Prostate gland (tissue), 2 donors: ENCODE results near the gene ADD3. TPM values are rescaled to one million over a fixed set of nuclear protein-coding genes. Genes with fewer than 3 reads are reported as not detected.

ENCODE experiments used
- DNase-seq: peaks from one replicate; pipeline ENCODE4 v3.0.0-alpha.2; 2019; ENCODE audit warnings: low spot score
- H3K27ac ChIP-seq, 2 donors: fragments of 200-600 bp; sonication (generic); 2 replicates each; pipeline ENCODE4 v1.5.1; 2017 to 2019
- H3K27me3 ChIP-seq: fragments of 200-600 bp; sonication (generic); replicated peaks from 2 replicates; pipeline ENCODE4 v1.5.1; 2019; ENCODE audit not compliant: insufficient read depth
- H3K36me3 ChIP-seq, 2 donors: fragments of 200-600 bp; sonication (generic); 1 replicate in 1 of 2; 2 replicates in 1 of 2; pipeline versions ENCODE4 v1.5.1 to v1.8.1; 2017 to 2019
- H3K4me1 ChIP-seq: fragments of 200-600 bp; sonication (generic); replicated peaks from 2 replicates; pipeline ENCODE4 v1.5.1; 2019
- H3K4me3 ChIP-seq, 2 donors: fragments of 200-600 bp; sonication (generic); 2 replicates each; pipeline ENCODE4 v1.5.1; 2017 to 2019
- H3K9me3 ChIP-seq: fragments of 200-600 bp; sonication (generic); 2 replicates; pipeline ENCODE4 v1.5.1; 2017
- CTCF ChIP-seq, 4 experiments: fragments of 200-600 bp in 2 of 4; fragments of 450-650 bp in 2 of 4; sonication (generic) in 2 of 4; IDR thresholded peaks; 1 replicate in 3 of 4; 2 replicates in 1 of 4; pipeline ENCODE4 v1.5.1; 2016 to 2019; ENCODE audit warnings: antibody characterized with exemption in 4 of 4, mild to moderate bottlenecking in 2 of 4, moderate library complexity in 2 of 4
- POLR2A ChIP-seq: fragments of 450-650 bp; IDR thresholded peaks from one replicate; pipeline ENCODE4 v1.6.1; 2016; ENCODE audit warnings: antibody characterized with exemption, mild to moderate bottlenecking
- POLR2AphosphoS5 ChIP-seq: sonication (generic); formaldehyde crosslinking; IDR thresholded peaks from one replicate; pipeline ENCODE4 v1.6.1; 2017; ENCODE audit warnings: antibody characterized with exemption
- WGBS: methylation state at CpG from one replicate; pipeline ENCODE4 v1.1.5; 2018; 5-methylcytosine and 5-hydroxymethylcytosine counted together
- intact Hi-C: fragments of 100-400 bp; cut with DNase I; formaldehyde crosslinking; loops from one replicate; pipeline ENCODE4 v1.14.2; 2022
- total RNA-seq, 2 donors: library from RNA; depleted of rRNA; stranded (reverse); fragments of >200 nt; gene quantifications; one replicate each; pipeline ENCODE4 v1.1.0, GENCODE V29; 2016

ADD3 gene
- total RNA-seq, 2 donors from 2014 or later, result 76.4 to 127 TPM

GRCh38 chr10:110093722-110094121 is 85.9 kb downstream of the ADD3 start:
- Histone ChIP-seq H3K27ac (no peak overlapping the region), H3K4me3 (no peak overlapping the region), H3K9me3 (no peaks in the 10 kb centered on the region), H3K4me1 (no peaks in the 10 kb centered on the region), H3K36me3 (no peaks in the 10 kb centered on the region), H3K27me3 (no peaks in the 10 kb centered on the region)
- no peak for DNase-seq
- WGBS, result 92% methylated on average over 2 of the region's 2 CpGs
- intact Hi-C loops, result no loop called here
- TF ChIP-seq POLR2AphosphoS5 (no peak), CTCF (IDR thresholded peaks at IDR 0.05) (no peak)

- 93% methylated on average over 2 of the region's 2 CpGs for WGBS
- no peaks in the 10 kb centered on the region for H3K36me3 ChIP-seq
- intact Hi-C loops, result no loop called here
These were observed 87.0 kb downstream of the ADD3 start for GRCh38 chr10:110094786-110095185.

GRCh38 chr10:110101464-110102144 is 93.8 kb downstream of the ADD3 start:
- 76% methylated on average over 2 of the region's 2 CpGs for WGBS
- H3K27ac ChIP-seq, result no peak overlapping the region
- intact Hi-C loops, result no loop called here

More at GRCh38 chr10:110094786-110095185, 87.0 kb downstream of the ADD3 start:
- Histone ChIP-seq H3K9me3 (no peaks in the 10 kb centered on the region), H3K4me3 (no peak overlapping the region), H3K4me1 (no peaks in the 10 kb centered on the region), H3K27ac (no peak overlapping the region), H3K27me3 (no peaks in the 10 kb centered on the region)
- no peak for DNase-seq
- TF ChIP-seq POLR2AphosphoS5 (no peak), CTCF (IDR thresholded peaks at IDR 0.05) (no peak), POLR2A (no peak)

GRCh38 chr10:110103921-110104461 is 96.2 kb downstream of the ADD3 start:
- H3K27me3 ChIP-seq, result no peaks in the 10 kb centered on the region
- no peaks in the 10 kb centered on the region for H3K9me3 ChIP-seq
- H3K36me3 ChIP-seq, result no peaks in the 10 kb centered on the region
- H3K4me1 ChIP-seq, result no peaks in the 10 kb centered on the region
- H3K4me3 ChIP-seq, result no peak overlapping the region
- intact Hi-C loops, result no loop called here
- TF ChIP-seq POLR2AphosphoS5, result no peak
- no peak for TF ChIP-seq CTCF (IDR thresholded peaks at IDR 0.05)
- TF ChIP-seq POLR2A, result no peak
- DNase-seq, result no peak
- H3K27ac ChIP-seq, result no peak overlapping the region

More at GRCh38 chr10:110101464-110102144, 93.8 kb downstream of the ADD3 start:
- no peaks in the 10 kb centered on the region for H3K4me1 ChIP-seq
- no peak for DNase-seq
- H3K9me3 ChIP-seq, result no peaks in the 10 kb centered on the region
- no peaks in the 10 kb centered on the region for H3K36me3 ChIP-seq
- TF ChIP-seq POLR2AphosphoS5 (no peak), CTCF (IDR thresholded peaks at IDR 0.05) (no peak), POLR2A (no peak)
- no peaks in the 10 kb centered on the region for H3K27me3 ChIP-seq
- H3K4me3 ChIP-seq, result no peak overlapping the region

- TF ChIP-seq CTCF (IDR thresholded peaks at IDR 0.05) (no peak), POLR2AphosphoS5 (no peak), POLR2A (no peak)
- no peak overlapping the region for H3K27ac ChIP-seq
- H3K4me1 ChIP-seq, result no peaks in the 10 kb centered on the region
- no peaks in the 10 kb centered on the region for H3K36me3 ChIP-seq
- H3K27me3 ChIP-seq, result no peaks in the 10 kb centered on the region
- no peak for DNase-seq
- intact Hi-C loops, result no loop called here
- H3K9me3 ChIP-seq, result no peaks in the 10 kb centered on the region
- no peak overlapping the region for H3K4me3 ChIP-seq
These were observed 98.1 kb downstream of the ADD3 start for GRCh38 chr10:110105873-110106272.
